Measurements from ENCODE around the gene MIEF1.

The MIEF1 gene

GRCh38 chr22:39490966-39491680 is 11.0 kb upstream of the MIEF1 start:
- Histone ChIP-seq H3K4me3 (ENCODE audit: insufficient read depth, low read depth, low read length) (no peak overlapping the region), H3K27me3 (ENCODE audit: control insufficient read depth, insufficient read depth, low read length, poor library complexity, severe bottlenecking) (no peaks in the 10 kb centered on the region), H3K9me3 (ENCODE audit: control insufficient read depth, low read length) (no peaks in the 10 kb centered on the region), H3K4me1 (ENCODE audit: control insufficient read depth, insufficient read depth, low read length) (peaks cover under 1% of the 10 kb centered on the region), H3K27ac (ENCODE audit: insufficient read depth, low read depth, low read length, poor library complexity, severe bottlenecking) (no peak overlapping the region), H3K36me3 (ENCODE audit: control insufficient read depth, insufficient read depth, low read length) (no peaks in the 10 kb centered on the region)
- WGBS, 2 experiments = 88 to 91% methylated on average over 8 to 9 of the region's 9 CpGs

GRCh38 chr22:39491696-39492095 is 10.4 kb upstream of the MIEF1 start:
- Histone ChIP-seq H3K36me3 (ENCODE audit: control insufficient read depth, insufficient read depth, low read length) (no peaks in the 10 kb centered on the region), H3K27ac (ENCODE audit: insufficient read depth, low read depth, low read length, poor library complexity, severe bottlenecking) (no peak overlapping the region), H3K9me3 (ENCODE audit: control insufficient read depth, low read length) (no peaks in the 10 kb centered on the region), H3K4me1 (ENCODE audit: control insufficient read depth, insufficient read depth, low read length) (peaks cover 6% of the 10 kb centered on the region), H3K27me3 (ENCODE audit: control insufficient read depth, insufficient read depth, low read length, poor library complexity, severe bottlenecking) (no peaks in the 10 kb centered on the region), H3K4me3 (ENCODE audit: insufficient read depth, low read depth, low read length) (no peak overlapping the region)
- WGBS, 2 experiments = 85 to 91% methylated on average over 5 to 6 of the region's 6 CpGs

GRCh38 chr22:39492186-39492585 is 9.9 kb upstream of the MIEF1 start:
- WGBS, 2 experiments = 89 to 91% methylated on average over 3 of the region's 3 CpGs

GRCh38 chr22:39493759-39494158 is 8.3 kb upstream of the MIEF1 start:
- 76 to 79% methylated on average over 4 of the region's 4 CpGs for WGBS, 2 experiments
- Histone ChIP-seq H3K27me3 (ENCODE audit: control insufficient read depth, insufficient read depth, low read length, poor library complexity, severe bottlenecking) (no peaks in the 10 kb centered on the region), H3K36me3 (ENCODE audit: control insufficient read depth, insufficient read depth, low read length) (no peaks in the 10 kb centered on the region), H3K4me1 (ENCODE audit: control insufficient read depth, insufficient read depth, low read length) (peaks cover 6% of the 10 kb centered on the region), H3K27ac (ENCODE audit: insufficient read depth, low read depth, low read length, poor library complexity, severe bottlenecking) (no peak overlapping the region), H3K9me3 (ENCODE audit: control insufficient read depth, low read length) (no peaks in the 10 kb centered on the region), H3K4me3 (ENCODE audit: insufficient read depth, low read depth, low read length) (no peak overlapping the region)

More at GRCh38 chr22:39492186-39492585, 9.9 kb upstream of the MIEF1 start:
- Histone ChIP-seq H3K4me3 (ENCODE audit: insufficient read depth, low read depth, low read length) (no peak overlapping the region), H3K27ac (ENCODE audit: insufficient read depth, low read depth, low read length, poor library complexity, severe bottlenecking) (no peak overlapping the region), H3K9me3 (ENCODE audit: control insufficient read depth, low read length) (no peaks in the 10 kb centered on the region), H3K4me1 (ENCODE audit: control insufficient read depth, insufficient read depth, low read length) (peaks cover 6% of the 10 kb centered on the region), H3K36me3 (ENCODE audit: control insufficient read depth, insufficient read depth, low read length) (no peaks in the 10 kb centered on the region), H3K27me3 (ENCODE audit: control insufficient read depth, insufficient read depth, low read length, poor library complexity, severe bottlenecking) (no peaks in the 10 kb centered on the region)

GRCh38 chr22:39494471-39495120 is 7.5 kb upstream of the MIEF1 start:
- 85 to 87% methylated on average over 10 of the region's 10 CpGs for WGBS, 2 experiments
- no peaks in the 10 kb centered on the region for H3K36me3 ChIP-seq (ENCODE audit: control insufficient read depth, insufficient read depth, low read length)
- peaks cover 6% of the 10 kb centered on the region for H3K4me1 ChIP-seq (ENCODE audit: control insufficient read depth, insufficient read depth, low read length)
- H3K27ac ChIP-seq (ENCODE audit: insufficient read depth, low read depth, low read length, poor library complexity, severe bottlenecking) = no peak overlapping the region
- no peak overlapping the region for H3K4me3 ChIP-seq (ENCODE audit: insufficient read depth, low read depth, low read length)
- H3K9me3 ChIP-seq (ENCODE audit: control insufficient read depth, low read length) = no peaks in the 10 kb centered on the region
- H3K27me3 ChIP-seq (ENCODE audit: control insufficient read depth, insufficient read depth, low read length, poor library complexity, severe bottlenecking) = no peaks in the 10 kb centered on the region

- WGBS, 2 experiments = 50 to 52% methylated on average over 13 of the region's 13 CpGs
- Histone ChIP-seq H3K9me3 (ENCODE audit: control insufficient read depth, low read length) (no peaks in the 10 kb centered on the region), H3K4me3 (ENCODE audit: insufficient read depth, low read depth, low read length) (no peak overlapping the region), H3K27me3 (ENCODE audit: control insufficient read depth, insufficient read depth, low read length, poor library complexity, severe bottlenecking) (no peaks in the 10 kb centered on the region), H3K4me1 (ENCODE audit: control insufficient read depth, insufficient read depth, low read length) (peaks cover 13% of the 10 kb centered on the region), H3K27ac (ENCODE audit: insufficient read depth, low read depth, low read length, poor library complexity, severe bottlenecking) (peak overlapping the region; percentile 55), H3K36me3 (ENCODE audit: control insufficient read depth, insufficient read depth, low read length) (no peaks in the 10 kb centered on the region)
Measured at GRCh38 chr22:39496131-39496838, 5.8 kb upstream of the MIEF1 start.

- Histone ChIP-seq H3K27ac (ENCODE audit: insufficient read depth, low read depth, low read length, poor library complexity, severe bottlenecking) (no peak overlapping the region), H3K27me3 (ENCODE audit: control insufficient read depth, insufficient read depth, low read length, poor library complexity, severe bottlenecking) (no peaks in the 10 kb centered on the region), H3K36me3 (ENCODE audit: control insufficient read depth, insufficient read depth, low read length) (no peaks in the 10 kb centered on the region), H3K4me1 (ENCODE audit: control insufficient read depth, insufficient read depth, low read length) (peaks cover 18% of the 10 kb centered on the region), H3K4me3 (ENCODE audit: insufficient read depth, low read depth, low read length) (no peak overlapping the region), H3K9me3 (ENCODE audit: control insufficient read depth, low read length) (no peaks in the 10 kb centered on the region)
- whole genome bisulfite sequencing, 2 experiments = 90 to 95% methylated on average over 8 of the region's 8 CpGs
Measured at GRCh38 chr22:39497429-39497828, 4.7 kb upstream of the MIEF1 start.

- Histone ChIP-seq H3K9me3 (ENCODE audit: control insufficient read depth, low read length) (no peaks in the 10 kb centered on the region), H3K4me1 (ENCODE audit: control insufficient read depth, insufficient read depth, low read length) (peaks cover 22% of the 10 kb centered on the region), H3K36me3 (ENCODE audit: control insufficient read depth, insufficient read depth, low read length) (no peaks in the 10 kb centered on the region), H3K27me3 (ENCODE audit: control insufficient read depth, insufficient read depth, low read length, poor library complexity, severe bottlenecking) (no peaks in the 10 kb centered on the region), H3K27ac (ENCODE audit: insufficient read depth, low read depth, low read length, poor library complexity, severe bottlenecking) (no peak overlapping the region), H3K4me3 (ENCODE audit: insufficient read depth, low read depth, low read length) (no peak overlapping the region)
- WGBS, 2 experiments = 47 to 68% methylated on average over 2 of the region's 2 CpGs
Measured at GRCh38 chr22:39498368-39498767, 3.7 kb upstream of the MIEF1 start.

- Histone ChIP-seq H3K4me3 (ENCODE audit: insufficient read depth, low read depth, low read length) (no peak overlapping the region), H3K36me3 (ENCODE audit: control insufficient read depth, insufficient read depth, low read length) (no peaks in the 10 kb centered on the region), H3K27ac (ENCODE audit: insufficient read depth, low read depth, low read length, poor library complexity, severe bottlenecking) (no peak overlapping the region), H3K27me3 (ENCODE audit: control insufficient read depth, insufficient read depth, low read length, poor library complexity, severe bottlenecking) (no peaks in the 10 kb centered on the region), H3K9me3 (ENCODE audit: control insufficient read depth, low read length) (no peaks in the 10 kb centered on the region), H3K4me1 (ENCODE audit: control insufficient read depth, insufficient read depth, low read length) (peaks cover 24% of the 10 kb centered on the region)
- WGBS, 2 experiments = 39 to 51% methylated on average over 3 of the region's 3 CpGs
Measured at GRCh38 chr22:39498802-39499201, 3.3 kb upstream of the MIEF1 start.

GRCh38 chr22:39500101-39500500 is 2.0 kb upstream of the MIEF1 start:
- Histone ChIP-seq H3K27ac (ENCODE audit: insufficient read depth, low read depth, low read length, poor library complexity, severe bottlenecking) (no peak overlapping the region), H3K4me3 (ENCODE audit: insufficient read depth, low read depth, low read length) (no peak overlapping the region), H3K36me3 (ENCODE audit: control insufficient read depth, insufficient read depth, low read length) (peaks cover 12% of the 10 kb centered on the region), H3K27me3 (ENCODE audit: control insufficient read depth, insufficient read depth, low read length, poor library complexity, severe bottlenecking) (no peaks in the 10 kb centered on the region), H3K9me3 (ENCODE audit: control insufficient read depth, low read length) (no peaks in the 10 kb centered on the region), H3K4me1 (ENCODE audit: control insufficient read depth, insufficient read depth, low read length) (peaks cover 24% of the 10 kb centered on the region)
- WGBS, 2 experiments = 88% methylated on average over 6 of the region's 6 CpGs

Data from ectodermal cell (in vitro differentiated cells).